Retina (tissue), 1 donor: Measurements from ENCODE around the gene PEAK1.

ENCODE experiments used
- DNase-seq: peaks from one replicate; pipeline ENCODE4 v3.0.0-alpha.2; 2016

PEAK1 gene

GRCh38 chr15:77119446-77119845 is 300.5 kb downstream of the PEAK1 start:
- no peak for DNase-seq

GRCh38 chr15:77118882-77119321 is 301.0 kb downstream of the PEAK1 start:
- peak; percentile 65 for DNase-seq

GRCh38 chr15:77115179-77115578 is 304.7 kb downstream of the PEAK1 start:
- DNase-seq = no peak

- no peak for DNase-seq
Measured at GRCh38 chr15:77112838-77113504, 306.9 kb downstream of the PEAK1 start.

GRCh38 chr15:77111789-77112188 is 308.1 kb downstream of the PEAK1 start:
- DNase-seq = no peak

- DNase-seq = peak; percentile 77
Measured at GRCh38 chr15:77107531-77108355, 312.2 kb downstream of the PEAK1 start.

- DNase-seq = no peak
Measured at GRCh38 chr15:77107068-77107467, 312.8 kb downstream of the PEAK1 start.

GRCh38 chr15:77104155-77104554 is 315.7 kb downstream of the PEAK1 start:
- DNase-seq = no peak

GRCh38 chr15:77099741-77100463 is 320.0 kb downstream of the PEAK1 start:
- no peak for DNase-seq

- no peak for DNase-seq
Measured at GRCh38 chr15:77098572-77098971, 321.3 kb downstream of the PEAK1 start.

- no peak for DNase-seq
Measured at GRCh38 chr15:77097921-77098320, 322.0 kb downstream of the PEAK1 start.

GRCh38 chr15:77097248-77097721 is 322.6 kb downstream of the PEAK1 start:
- peak; percentile 68 for DNase-seq

GRCh38 chr15:77096541-77096940 is 323.4 kb downstream of the PEAK1 start:
- no peak for DNase-seq

- DNase-seq = no peak
Measured at GRCh38 chr15:77096138-77096537, 323.8 kb downstream of the PEAK1 start.

- DNase-seq = no peak
Measured at GRCh38 chr15:77094397-77095030, 325.4 kb downstream of the PEAK1 start.

GRCh38 chr15:77093436-77093835 is 326.5 kb downstream of the PEAK1 start:
- no peak for DNase-seq

- DNase-seq = no peak
Measured at GRCh38 chr15:77091097-77091496, 328.8 kb downstream of the PEAK1 start.

GRCh38 chr15:77087213-77087612 is 332.7 kb downstream of the PEAK1 start:
- no peak for DNase-seq

GRCh38 chr15:77085297-77085696 is 334.6 kb downstream of the PEAK1 start:
- no peak for DNase-seq

GRCh38 chr15:77084436-77084835 is 335.5 kb downstream of the PEAK1 start:
- no peak for DNase-seq

- peak; percentile 56 for DNase-seq
Measured at GRCh38 chr15:77083381-77084160, 336.3 kb downstream of the PEAK1 start.

GRCh38 chr15:77081971-77082370 is 337.9 kb downstream of the PEAK1 start:
- DNase-seq = no peak
